ENCODE results near the gene SH2B3.

DNA sequence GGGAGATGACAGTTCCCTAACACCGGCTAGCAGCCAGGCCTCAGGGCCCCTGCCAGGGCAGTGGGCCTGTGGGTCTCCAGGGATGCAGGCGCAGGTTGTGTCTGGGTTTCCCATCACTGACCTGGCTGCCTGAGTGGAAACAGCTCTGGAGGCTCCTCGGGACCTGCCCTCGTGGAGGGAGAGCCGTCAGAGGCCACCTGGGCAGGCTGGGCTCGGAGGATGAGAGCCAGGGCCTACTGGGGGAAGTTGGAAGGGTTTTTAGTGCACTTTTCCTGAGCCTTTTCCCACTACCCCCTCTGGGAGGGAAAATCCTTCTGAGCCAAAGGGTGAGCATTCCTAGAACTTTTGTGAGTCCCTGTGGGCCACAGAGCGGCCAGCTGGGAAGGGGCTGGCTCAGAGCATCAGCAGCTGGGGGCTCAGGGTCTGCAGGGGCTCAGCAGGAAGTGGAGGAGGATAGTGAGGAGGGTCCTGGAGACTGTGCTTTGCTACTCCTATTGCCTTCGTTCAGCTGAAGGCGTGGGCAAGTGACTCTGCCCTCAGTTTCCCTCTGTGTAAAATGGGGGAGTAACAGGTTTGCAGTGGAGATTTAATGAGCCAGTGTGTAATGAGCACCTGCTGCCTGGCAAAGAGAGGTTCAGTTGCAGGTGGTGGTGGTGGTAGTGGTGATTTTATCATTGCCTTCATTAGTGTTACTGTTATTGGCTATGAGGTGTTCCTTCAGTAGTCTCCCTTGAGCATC is 1.8 kb downstream of the SH2B3 start:
- TF ChIP-seq POLR2A (IDR thresholded peaks at IDR 0.05; ENCODE audit: low read length) (peak; percentile 14), GATA1 (IDR thresholded peaks at IDR 0.05; ENCODE audit: low read depth, low read length) (no peak)
